SK-N-SH treated with all-trans-retinoic acid at 6 μM for 48 hours (cell line): ENCODE results near the gene CAND1.

ENCODE experiments used
- ATAC-seq: fragments of 200-7000 bp; cut with Tn5 transposase; 3 replicates; pipeline ENCODE4 v1.9.1; 2020; ENCODE audit warnings: mild to moderate bottlenecking, moderate library complexity
- ARNTL ChIP-seq: fragments of 450-650 bp; formaldehyde crosslinking; IDR thresholded peaks from 2 replicates; pipeline ENCODE4 v1.5.0; 2020; ENCODE audit warnings: low read depth, mild to moderate bottlenecking, moderate library complexity, borderline replicate concordance
- BACH2 ChIP-seq: fragments of 250-450 bp; sonication (Bioruptor Pico); IDR thresholded peaks from 2 replicates; pipeline ENCODE4 v1.9.0; 2021; ENCODE audit warnings: mild to moderate bottlenecking, borderline replicate concordance
- CSDC2 ChIP-seq: fragments of 250-450 bp; sonication (Bioruptor Pico); IDR thresholded peaks from 2 replicates; pipeline ENCODE4 v1.5.0; 2020; ENCODE audit warnings: mild to moderate bottlenecking, moderate library complexity
- ESRRG ChIP-seq: fragments of 250-450 bp; sonication (Bioruptor Pico); IDR thresholded peaks from 2 replicates; pipeline ENCODE4 v1.6.1; 2021; ENCODE audit warnings: mild to moderate bottlenecking
- GLIS3 ChIP-seq: fragments of 250-450 bp; sonication (Bioruptor Pico); IDR thresholded peaks from 2 replicates; pipeline ENCODE4 v1.5.0; 2020; ENCODE audit warnings: mild to moderate bottlenecking, moderate library complexity
- ISL1 ChIP-seq: fragments of 250-450 bp; sonication (Bioruptor Pico); IDR thresholded peaks from 2 replicates; pipeline ENCODE4 v2.1.2; 2022; ENCODE audit warnings: mild to moderate bottlenecking, moderate library complexity
- OSR1 ChIP-seq: fragments of 250-450 bp; sonication (Bioruptor Pico); IDR thresholded peaks from 2 replicates; pipeline ENCODE4 v1.8.0; 2022; ENCODE audit warnings: moderate library complexity, mild to moderate bottlenecking, inconsistent platforms
- PPARA ChIP-seq: fragments of 250-450 bp; sonication (Bioruptor Pico); IDR thresholded peaks from 2 replicates; pipeline ENCODE4 v1.5.0; 2020; ENCODE audit warnings: mild to moderate bottlenecking, borderline replicate concordance
- RARB ChIP-seq: fragments of 250-450 bp; sonication (Bioruptor Pico); IDR thresholded peaks from 2 replicates; pipeline ENCODE4 v1.8.0; 2021; ENCODE audit warnings: mild to moderate bottlenecking, moderate library complexity
- SNAI2 ChIP-seq: fragments of 250-450 bp; sonication (Bioruptor Pico); IDR thresholded peaks from 2 replicates; pipeline ENCODE4 v1.5.0; 2020; ENCODE audit warnings: mild to moderate bottlenecking, moderate library complexity
- TCF4 ChIP-seq: fragments of 250-450 bp; sonication (Bioruptor Pico); IDR thresholded peaks from 2 replicates; pipeline ENCODE4 v1.8.0; 2021; ENCODE audit warnings: mild to moderate bottlenecking, moderate library complexity, borderline replicate concordance
- TOX ChIP-seq: fragments of 250-450 bp; sonication (Bioruptor Pico); IDR thresholded peaks from 2 replicates; pipeline ENCODE4 v1.8.0; 2021; ENCODE audit warnings: mild to moderate bottlenecking, moderate library complexity, borderline replicate concordance
- ZC3H10 ChIP-seq: fragments of 250-450 bp; sonication (Bioruptor Pico); IDR thresholded peaks from 2 replicates; pipeline ENCODE4 v1.5.1; 2021; ENCODE audit warnings: mild to moderate bottlenecking, moderate library complexity
- ZFP3 ChIP-seq: fragments of 250-450 bp; sonication (Bioruptor Pico); IDR thresholded peaks from 2 replicates; pipeline ENCODE4 v1.5.0; 2020; ENCODE audit warnings: mild to moderate bottlenecking, moderate library complexity
- ZFP30 ChIP-seq: fragments of 450-650 bp; formaldehyde crosslinking; IDR thresholded peaks from 2 replicates; pipeline ENCODE4 v1.5.0; 2022; ENCODE audit warnings: mild to moderate bottlenecking, moderate library complexity
- ZNF565 ChIP-seq: fragments of 450-650 bp; formaldehyde crosslinking; conservative IDR thresholded peaks from 2 replicates; pipeline ENCODE4 v1.5.0; 2020; ENCODE audit warnings: low read depth, mild to moderate bottlenecking, moderate library complexity
- ZNF70 ChIP-seq: fragments of 450-650 bp; formaldehyde crosslinking; IDR thresholded peaks from 2 replicates; pipeline ENCODE4 v1.5.0; 2020; ENCODE audit warnings: mild to moderate bottlenecking, moderate library complexity
- ZNF8 ChIP-seq: fragments of 450-650 bp; formaldehyde crosslinking; IDR thresholded peaks from 2 replicates; pipeline ENCODE4 v1.5.0; 2020; ENCODE audit warnings: mild to moderate bottlenecking, moderate library complexity
- TF ChIP-seq, protein P1 (sequence below): fragments of 250-450 bp; sonication (Bioruptor Pico); IDR thresholded peaks from 2 replicates; pipeline ENCODE4 v1.5.0; 2020; ENCODE audit warnings: mild to moderate bottlenecking, moderate library complexity
- TF ChIP-seq, protein P2 (sequence below): fragments of 250-450 bp; sonication (Bioruptor Pico); IDR thresholded peaks from 2 replicates; pipeline ENCODE4 v1.5.1; 2021; ENCODE audit warnings: mild to moderate bottlenecking, moderate library complexity
- TF ChIP-seq, protein P3 (sequence below): fragments of 250-450 bp; sonication (Bioruptor Pico); IDR thresholded peaks from 2 replicates; pipeline ENCODE4 v1.5.1; 2020; ENCODE audit warnings: low read depth, mild to moderate bottlenecking, moderate library complexity
- TF ChIP-seq, protein P4 (sequence below): fragments of 250-450 bp; sonication (Bioruptor Pico); IDR thresholded peaks from 2 replicates; pipeline ENCODE4 v1.8.0; 2021; ENCODE audit warnings: low read depth, mild to moderate bottlenecking, moderate library complexity, borderline replicate concordance

The CAND1 gene

DNA sequence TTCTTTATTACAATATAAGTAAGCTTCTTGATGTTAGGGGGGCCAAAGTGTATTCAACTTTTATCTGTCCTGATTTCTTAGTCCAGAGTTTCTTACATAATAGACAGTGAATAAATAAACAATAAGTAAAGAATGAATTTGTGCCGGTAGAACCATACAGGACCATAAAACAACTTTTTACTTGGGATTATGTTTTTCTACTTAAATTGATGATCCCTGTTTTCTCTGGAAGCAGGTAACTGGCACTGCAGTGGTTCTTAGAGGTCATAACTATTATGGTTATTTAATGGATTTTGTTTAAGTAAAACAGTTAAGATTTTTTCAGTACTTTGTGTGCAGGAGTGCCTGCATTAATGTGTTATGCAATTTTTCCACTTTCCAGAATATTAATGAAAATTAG, 10.5 kb downstream of the CAND1 start:
- ATAC-seq, result no peak
- TF ChIP-seq, protein P1, sequence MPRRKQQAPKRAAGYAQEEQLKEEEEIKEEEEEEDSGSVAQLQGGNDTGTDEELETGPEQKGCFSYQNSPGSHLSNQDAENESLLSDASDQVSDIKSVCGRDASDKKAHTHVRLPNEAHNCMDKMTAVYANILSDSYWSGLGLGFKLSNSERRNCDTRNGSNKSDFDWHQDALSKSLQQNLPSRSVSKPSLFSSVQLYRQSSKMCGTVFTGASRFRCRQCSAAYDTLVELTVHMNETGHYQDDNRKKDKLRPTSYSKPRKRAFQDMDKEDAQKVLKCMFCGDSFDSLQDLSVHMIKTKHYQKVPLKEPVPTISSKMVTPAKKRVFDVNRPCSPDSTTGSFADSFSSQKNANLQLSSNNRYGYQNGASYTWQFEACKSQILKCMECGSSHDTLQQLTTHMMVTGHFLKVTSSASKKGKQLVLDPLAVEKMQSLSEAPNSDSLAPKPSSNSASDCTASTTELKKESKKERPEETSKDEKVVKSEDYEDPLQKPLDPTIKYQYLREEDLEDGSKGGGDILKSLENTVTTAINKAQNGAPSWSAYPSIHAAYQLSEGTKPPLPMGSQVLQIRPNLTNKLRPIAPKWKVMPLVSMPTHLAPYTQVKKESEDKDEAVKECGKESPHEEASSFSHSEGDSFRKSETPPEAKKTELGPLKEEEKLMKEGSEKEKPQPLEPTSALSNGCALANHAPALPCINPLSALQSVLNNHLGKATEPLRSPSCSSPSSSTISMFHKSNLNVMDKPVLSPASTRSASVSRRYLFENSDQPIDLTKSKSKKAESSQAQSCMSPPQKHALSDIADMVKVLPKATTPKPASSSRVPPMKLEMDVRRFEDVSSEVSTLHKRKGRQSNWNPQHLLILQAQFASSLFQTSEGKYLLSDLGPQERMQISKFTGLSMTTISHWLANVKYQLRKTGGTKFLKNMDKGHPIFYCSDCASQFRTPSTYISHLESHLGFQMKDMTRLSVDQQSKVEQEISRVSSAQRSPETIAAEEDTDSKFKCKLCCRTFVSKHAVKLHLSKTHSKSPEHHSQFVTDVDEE (CRISPR knock-in tag), result no peak
- TF ChIP-seq TCF4 (CRISPR knock-in tag) (no peak), OSR1 (no peak), ZC3H10 (CRISPR knock-in tag) (no peak), ZNF565 (CRISPR knock-in tag) (no peak), BACH2 (CRISPR knock-in tag) (no peak), ZFP30 (no peak), CSDC2 (CRISPR knock-in tag) (no peak), ISL1 (CRISPR knock-in tag) (no peak), ZNF8 (CRISPR knock-in tag) (no peak), TOX (CRISPR knock-in tag) (no peak), ZNF70 (CRISPR knock-in tag) (no peak), GLIS3 (no peak), ARNTL (no peak)
- TF ChIP-seq, all 23 proteins: peak for 0

DNA sequence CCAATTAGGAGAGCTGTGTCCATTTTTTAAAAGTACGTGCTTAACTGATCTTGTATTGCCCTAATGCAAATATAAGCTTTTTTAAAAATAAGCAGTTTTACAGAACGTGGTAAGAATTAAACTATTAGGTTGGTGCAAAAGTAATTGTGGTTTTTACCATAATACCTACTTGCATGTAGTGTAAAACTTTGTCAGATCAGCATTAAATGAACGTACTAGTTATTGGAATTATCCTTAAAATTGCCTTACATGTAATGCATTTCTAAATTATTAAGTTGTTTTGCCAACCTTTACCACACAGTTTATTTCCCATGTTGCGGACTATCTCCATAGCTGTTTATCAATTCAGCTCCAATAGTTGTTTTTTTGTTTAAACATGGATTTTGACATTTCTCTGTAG, 10.9 kb downstream of the CAND1 start:
- TF ChIP-seq ZNF70 (CRISPR knock-in tag) (no peak), TCF4 (CRISPR knock-in tag) (no peak), ARNTL (no peak), ZFP3 (no peak), PPARA (CRISPR knock-in tag) (no peak), BACH2 (CRISPR knock-in tag) (no peak), RARB (CRISPR knock-in tag) (no peak), SNAI2 (no peak)
- no peak for ATAC-seq

DNA sequence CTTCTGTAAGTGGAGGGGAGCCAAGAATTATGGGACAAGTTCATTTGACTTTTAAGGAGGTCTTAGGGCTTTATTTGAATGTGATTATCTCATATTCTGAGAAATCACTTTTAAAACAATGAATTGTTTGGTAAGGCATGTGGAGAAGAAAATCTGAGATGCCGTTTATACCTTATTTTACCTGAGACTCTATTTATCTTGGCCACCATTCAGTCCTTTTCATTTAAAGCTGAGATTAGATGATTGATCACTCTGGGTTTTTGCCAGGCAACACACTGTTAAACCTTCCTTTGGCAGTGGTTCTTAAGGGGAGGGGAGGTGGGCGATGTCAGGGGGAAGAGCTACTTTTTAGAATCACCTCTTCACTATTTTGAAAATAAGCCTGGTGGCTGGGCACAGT, 11.4 kb downstream of the CAND1 start:
- TF ChIP-seq ZFP3 (no peak), TCF4 (CRISPR knock-in tag) (no peak)
- TF ChIP-seq, protein P2, sequence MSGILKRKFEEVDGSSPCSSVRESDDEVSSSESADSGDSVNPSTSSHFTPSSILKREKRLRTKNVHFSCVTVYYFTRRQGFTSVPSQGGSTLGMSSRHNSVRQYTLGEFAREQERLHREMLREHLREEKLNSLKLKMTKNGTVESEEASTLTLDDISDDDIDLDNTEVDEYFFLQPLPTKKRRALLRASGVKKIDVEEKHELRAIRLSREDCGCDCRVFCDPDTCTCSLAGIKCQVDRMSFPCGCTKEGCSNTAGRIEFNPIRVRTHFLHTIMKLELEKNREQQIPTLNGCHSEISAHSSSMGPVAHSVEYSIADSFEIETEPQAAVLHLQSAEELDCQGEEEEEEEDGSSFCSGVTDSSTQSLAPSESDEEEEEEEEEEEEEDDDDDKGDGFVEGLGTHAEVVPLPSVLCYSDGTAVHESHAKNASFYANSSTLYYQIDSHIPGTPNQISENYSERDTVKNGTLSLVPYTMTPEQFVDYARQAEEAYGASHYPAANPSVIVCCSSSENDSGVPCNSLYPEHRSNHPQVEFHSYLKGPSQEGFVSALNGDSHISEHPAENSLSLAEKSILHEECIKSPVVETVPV (CRISPR knock-in tag), result no peak
- no peak for ATAC-seq

DNA sequence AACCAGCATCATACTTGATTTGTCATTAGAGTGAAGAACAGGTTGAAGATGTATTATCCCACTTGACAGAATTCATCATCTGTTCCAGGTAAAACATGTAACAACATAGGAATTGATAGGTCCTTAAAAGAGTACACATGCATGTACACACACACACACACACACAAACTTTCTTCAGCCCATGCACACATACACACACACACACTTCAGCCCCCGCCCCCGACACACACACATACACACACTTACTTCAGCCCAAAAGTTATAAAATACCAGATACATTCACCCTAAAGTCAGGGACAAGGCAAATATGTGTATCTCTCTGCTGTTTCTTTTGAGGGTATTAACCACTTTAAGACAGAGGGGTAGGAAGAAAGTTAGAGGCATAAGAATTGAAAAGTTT, 15.4 kb downstream of the CAND1 start:
- ATAC-seq, result no peak
- TF ChIP-seq TOX (CRISPR knock-in tag), result no peak
- TF ChIP-seq, protein P3, sequence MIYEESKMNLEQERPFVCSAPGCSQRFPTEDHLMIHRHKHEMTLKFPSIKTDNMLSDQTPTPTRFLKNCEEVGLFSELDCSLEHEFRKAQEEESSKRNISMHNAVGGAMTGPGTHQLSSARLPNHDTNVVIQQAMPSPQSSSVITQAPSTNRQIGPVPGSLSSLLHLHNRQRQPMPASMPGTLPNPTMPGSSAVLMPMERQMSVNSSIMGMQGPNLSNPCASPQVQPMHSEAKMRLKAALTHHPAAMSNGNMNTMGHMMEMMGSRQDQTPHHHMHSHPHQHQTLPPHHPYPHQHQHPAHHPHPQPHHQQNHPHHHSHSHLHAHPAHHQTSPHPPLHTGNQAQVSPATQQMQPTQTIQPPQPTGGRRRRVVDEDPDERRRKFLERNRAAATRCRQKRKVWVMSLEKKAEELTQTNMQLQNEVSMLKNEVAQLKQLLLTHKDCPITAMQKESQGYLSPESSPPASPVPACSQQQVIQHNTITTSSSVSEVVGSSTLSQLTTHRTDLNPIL (CRISPR knock-in tag), result no peak
- no peak for TF ChIP-seq ARNTL
- TF ChIP-seq ZFP3, result no peak
- TF ChIP-seq, protein P2 (CRISPR knock-in tag), result no peak
- TF ChIP-seq ZC3H10 (CRISPR knock-in tag), result no peak
- TF ChIP-seq CSDC2 (CRISPR knock-in tag), result no peak
- no peak for TF ChIP-seq ZNF70 (CRISPR knock-in tag)
- no peak for TF ChIP-seq ZNF8 (CRISPR knock-in tag)
- no peak for TF ChIP-seq RARB (CRISPR knock-in tag)
- TF ChIP-seq BACH2 (CRISPR knock-in tag), result no peak
- no peak for TF ChIP-seq ISL1 (CRISPR knock-in tag)
- TF ChIP-seq GLIS3, result no peak
- TF ChIP-seq ESRRG (CRISPR knock-in tag), result no peak
- TF ChIP-seq ZFP30, result no peak
- TF ChIP-seq, protein P4, sequence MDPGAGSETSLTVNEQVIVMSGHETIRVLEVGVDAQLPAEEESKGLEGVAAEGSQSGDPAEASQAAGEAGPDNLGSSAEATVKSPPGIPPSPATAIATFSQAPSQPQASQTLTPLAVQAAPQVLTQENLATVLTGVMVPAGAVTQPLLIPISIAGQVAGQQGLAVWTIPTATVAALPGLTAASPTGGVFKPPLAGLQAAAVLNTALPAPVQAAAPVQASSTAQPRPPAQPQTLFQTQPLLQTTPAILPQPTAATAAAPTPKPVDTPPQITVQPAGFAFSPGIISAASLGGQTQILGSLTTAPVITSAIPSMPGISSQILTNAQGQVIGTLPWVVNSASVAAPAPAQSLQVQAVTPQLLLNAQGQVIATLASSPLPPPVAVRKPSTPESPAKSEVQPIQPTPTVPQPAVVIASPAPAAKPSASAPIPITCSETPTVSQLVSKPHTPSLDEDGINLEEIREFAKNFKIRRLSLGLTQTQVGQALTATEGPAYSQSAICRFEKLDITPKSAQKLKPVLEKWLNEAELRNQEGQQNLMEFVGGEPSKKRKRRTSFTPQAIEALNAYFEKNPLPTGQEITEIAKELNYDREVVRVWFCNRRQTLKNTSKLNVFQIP (CRISPR knock-in tag), result no peak
- TF ChIP-seq OSR1, result no peak
- TF ChIP-seq, protein P1 (CRISPR knock-in tag), result no peak
